Liver (tissue), 3 donors: ENCODE data around the gene MYH7B.

Source experiments
- EGR1 ChIP-seq, 2 donors: IDR thresholded peaks; 2 replicates each; pipeline ENCODE4 v1.6.1; 2016 to 2018; ENCODE audit warnings: antibody characterized with exemption in 2 of 2, low read depth in 2 of 2
- FOXA1 ChIP-seq: IDR thresholded peaks from 2 replicates; pipeline ENCODE4 v1.6.1; 2016; ENCODE audit warnings: antibody characterized with exemption
- HNF4G ChIP-seq: IDR thresholded peaks from 2 replicates; pipeline ENCODE4 v1.6.1; 2016; ENCODE audit warnings: antibody characterized with exemption
- JUND ChIP-seq, 2 donors: IDR thresholded peaks; 2 replicates each; pipeline ENCODE4 v1.6.1; 2016; ENCODE audit warnings: antibody characterized with exemption in 2 of 2
- RAD21 ChIP-seq, 2 donors: IDR thresholded peaks; 2 replicates each; pipeline ENCODE4 v1.6.1; 2016; ENCODE audit warnings: antibody characterized with exemption in 2 of 2, mild to moderate bottlenecking in 2 of 2
- REST ChIP-seq: IDR thresholded peaks from 2 replicates; pipeline ENCODE4 v1.6.1; 2016; ENCODE audit warnings: antibody characterized with exemption, mild to moderate bottlenecking
- RXRA ChIP-seq, 2 donors: IDR thresholded peaks; 2 replicates each; pipeline ENCODE4 v1.6.1; 2017 to 2018; ENCODE audit warnings: antibody characterized with exemption in 2 of 2, mild to moderate bottlenecking in 1 of 2
- SP1 ChIP-seq: IDR thresholded peaks from 2 replicates; pipeline ENCODE4 v1.6.1; 2018; ENCODE audit warnings: antibody characterized with exemption, mild to moderate bottlenecking
- TAF1 ChIP-seq: conservative IDR thresholded peaks from 2 replicates; pipeline ENCODE4 v1.6.1; 2016; ENCODE audit warnings: antibody characterized with exemption, mild to moderate bottlenecking
- YY1 ChIP-seq: IDR thresholded peaks from 2 replicates; pipeline ENCODE4 v1.6.1; 2016; ENCODE audit warnings: antibody characterized with exemption, mild to moderate bottlenecking
- ZBTB33 ChIP-seq: IDR thresholded peaks from 2 replicates; pipeline ENCODE4 v1.6.1; 2016; ENCODE audit warnings: antibody characterized with exemption
- TF ChIP-seq, protein P1 (sequence below): fragments of 150-350 bp; IDR thresholded peaks from 2 replicates; pipeline ENCODE4 v1.5.1; 2017; ENCODE audit warnings: improper control_type of control experiment, low read depth, low read length; ENCODE audit not compliant: missing input control
- TF ChIP-seq, protein P2 (sequence below): IDR thresholded peaks from 2 replicates; pipeline ENCODE4 v1.6.1; 2016; ENCODE audit warnings: antibody characterized with exemption
- donor health status: healthy.
- donor health status: healthy.

DNA sequence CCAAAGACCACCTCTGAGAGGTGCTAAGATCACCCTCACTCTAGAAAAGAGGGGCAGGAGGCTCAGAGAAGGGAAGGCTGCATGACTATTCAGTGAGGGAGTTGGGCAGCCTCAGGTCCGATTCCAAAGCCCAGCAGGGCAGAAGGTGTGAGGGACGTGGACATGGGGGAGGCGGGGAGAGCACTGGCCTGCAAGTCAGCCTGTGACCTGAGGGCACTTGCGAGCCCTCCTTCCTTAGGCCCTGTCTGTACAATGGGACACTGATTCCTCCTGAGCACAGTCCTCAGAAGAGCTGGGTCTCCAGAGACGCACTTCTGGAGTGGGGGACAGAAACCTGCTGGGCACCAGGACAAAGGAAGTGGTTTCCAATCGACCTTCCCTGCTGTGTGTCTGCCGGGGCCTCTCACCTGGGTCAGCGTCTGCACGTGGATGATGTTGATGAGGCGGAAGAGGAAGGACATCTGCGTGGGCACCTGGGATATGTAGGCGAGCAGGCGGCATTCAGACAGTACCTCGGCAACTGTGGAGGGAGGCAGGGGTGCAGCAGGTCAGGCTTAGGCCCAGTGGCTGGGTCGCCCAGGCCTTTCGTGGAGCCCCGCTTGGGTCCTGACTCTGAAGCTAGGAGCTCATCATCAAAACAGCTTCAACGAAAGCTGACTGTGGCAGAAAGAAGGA is 48.5 kb downstream of the MYH7B start:
- TF ChIP-seq, protein P1, sequence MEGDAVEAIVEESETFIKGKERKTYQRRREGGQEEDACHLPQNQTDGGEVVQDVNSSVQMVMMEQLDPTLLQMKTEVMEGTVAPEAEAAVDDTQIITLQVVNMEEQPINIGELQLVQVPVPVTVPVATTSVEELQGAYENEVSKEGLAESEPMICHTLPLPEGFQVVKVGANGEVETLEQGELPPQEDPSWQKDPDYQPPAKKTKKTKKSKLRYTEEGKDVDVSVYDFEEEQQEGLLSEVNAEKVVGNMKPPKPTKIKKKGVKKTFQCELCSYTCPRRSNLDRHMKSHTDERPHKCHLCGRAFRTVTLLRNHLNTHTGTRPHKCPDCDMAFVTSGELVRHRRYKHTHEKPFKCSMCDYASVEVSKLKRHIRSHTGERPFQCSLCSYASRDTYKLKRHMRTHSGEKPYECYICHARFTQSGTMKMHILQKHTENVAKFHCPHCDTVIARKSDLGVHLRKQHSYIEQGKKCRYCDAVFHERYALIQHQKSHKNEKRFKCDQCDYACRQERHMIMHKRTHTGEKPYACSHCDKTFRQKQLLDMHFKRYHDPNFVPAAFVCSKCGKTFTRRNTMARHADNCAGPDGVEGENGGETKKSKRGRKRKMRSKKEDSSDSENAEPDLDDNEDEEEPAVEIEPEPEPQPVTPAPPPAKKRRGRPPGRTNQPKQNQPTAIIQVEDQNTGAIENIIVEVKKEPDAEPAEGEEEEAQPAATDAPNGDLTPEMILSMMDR, result no peak
- no peak for TF ChIP-seq TAF1
- no peak for TF ChIP-seq HNF4G
- TF ChIP-seq RAD21 (IDR thresholded peaks at IDR 0.05), result no peak
- no peak for TF ChIP-seq REST
- TF ChIP-seq YY1, result no peak
- no peak for TF ChIP-seq RXRA (IDR thresholded peaks at IDR 0.05)
- TF ChIP-seq, protein P2, sequence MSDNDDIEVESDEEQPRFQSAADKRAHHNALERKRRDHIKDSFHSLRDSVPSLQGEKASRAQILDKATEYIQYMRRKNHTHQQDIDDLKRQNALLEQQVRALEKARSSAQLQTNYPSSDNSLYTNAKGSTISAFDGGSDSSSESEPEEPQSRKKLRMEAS, result no peak
- no peak for TF ChIP-seq JUND (IDR thresholded peaks at IDR 0.05)
- no peak for TF ChIP-seq FOXA1
- no peak for TF ChIP-seq SP1
- no peak for TF ChIP-seq ZBTB33
- TF ChIP-seq EGR1 (IDR thresholded peaks at IDR 0.05; ENCODE audit: low read depth in 2 of 2), result no peak
